ENCODE data around the gene SOX1.

DNA sequence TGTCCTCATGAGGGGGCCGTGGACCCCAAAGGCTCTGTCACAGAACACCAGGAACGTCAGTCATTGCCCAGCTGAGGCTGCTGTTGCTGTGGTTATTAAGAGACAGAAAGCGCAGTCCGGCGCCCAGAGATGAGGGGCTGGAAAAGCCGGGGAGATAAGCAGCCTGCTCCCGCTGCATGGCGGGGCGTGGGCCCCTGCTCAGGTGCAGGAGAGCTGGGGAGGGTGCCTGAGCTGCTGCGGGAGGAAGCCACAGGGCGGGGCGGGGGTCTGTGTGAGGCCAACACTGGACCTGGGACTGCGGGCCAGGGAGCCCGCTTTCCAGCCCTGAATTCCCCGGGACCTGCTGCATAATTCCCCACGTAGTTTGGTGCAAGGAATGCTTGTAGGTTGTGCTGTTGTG lies 11.3 kb downstream of the SOX1 start:
- no peak for TF ChIP-seq POLR2AphosphoS5 (IDR thresholded peaks at IDR 0.05; ENCODE audit: low read depth, low read length)
- no peak for TF ChIP-seq REST (IDR thresholded peaks at IDR 0.05; ENCODE audit: insufficient read depth in 1 of 2, low read depth in 2 of 2, low read length in 2 of 2)
- TF ChIP-seq TAF1 (IDR thresholded peaks at IDR 0.05; ENCODE audit: borderline replicate concordance, insufficient read depth, low read length): no peak
- no peak for TF ChIP-seq FOXP2 (optimal IDR thresholded peaks at IDR 0.05; ENCODE audit: borderline replicate concordance, extremely low read depth, extremely low read length, insufficient read depth)

Data from PFSK-1 (cell line).